Measurements from ENCODE around the gene CKM. TPM values are rescaled to one million over a fixed set of nuclear protein-coding genes. Genes with fewer than 3 reads are reported as not detected.
A peak's percentile ranks its signal among the peaks of the same experiment; 100 is the strongest.

The CKM gene
- 6,589 TPM for total RNA-seq
- long read RNA-seq, transcript CKM-201 (8 exons, 1,657 nt): major isoform, 23,449 of 27,489 reads
- long read RNA-seq, partial matches to known transcripts: 3,644 of 27,489 reads
- long read RNA-seq, other reads (novel, unspliced or antisense): 396 of 27,489 reads

DNA sequence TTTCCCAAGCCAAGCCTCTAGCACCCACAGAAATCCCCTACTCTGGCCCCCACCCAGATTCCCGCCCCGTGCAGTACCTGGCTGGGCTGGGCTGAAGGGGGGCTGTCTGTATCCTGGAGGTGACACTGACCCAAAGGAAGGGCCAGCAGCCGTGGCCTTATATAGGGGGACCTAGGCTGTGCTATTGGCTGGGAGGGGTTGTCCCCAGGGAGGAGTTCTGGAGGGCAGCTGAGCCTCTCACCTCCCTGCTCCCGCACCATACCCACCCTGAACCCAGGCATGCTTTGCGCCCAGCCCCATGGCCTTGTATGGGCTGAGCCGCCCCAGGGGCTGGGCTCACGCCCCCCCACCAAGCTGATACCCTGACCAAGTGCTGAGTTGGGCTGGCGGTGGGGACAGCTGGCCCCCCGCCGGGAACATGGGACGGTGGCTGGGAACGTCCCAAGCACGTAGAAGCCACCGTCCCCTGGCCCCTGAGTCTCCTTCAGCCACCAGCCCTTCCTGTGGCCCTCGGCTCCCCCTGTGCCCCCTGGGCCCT, at the start of gene CKM:
CKM (minus strand) TSS at position 132 of the 538 bp plus-strand sequence. CDS start 3,162 bp downstream, outside the sequence.
- ATAC-seq: peak; percentile 83
- intact Hi-C loops (cut with micrococcal nuclease): no loop called here
- peak; percentile 93 for DNase-seq

DNA sequence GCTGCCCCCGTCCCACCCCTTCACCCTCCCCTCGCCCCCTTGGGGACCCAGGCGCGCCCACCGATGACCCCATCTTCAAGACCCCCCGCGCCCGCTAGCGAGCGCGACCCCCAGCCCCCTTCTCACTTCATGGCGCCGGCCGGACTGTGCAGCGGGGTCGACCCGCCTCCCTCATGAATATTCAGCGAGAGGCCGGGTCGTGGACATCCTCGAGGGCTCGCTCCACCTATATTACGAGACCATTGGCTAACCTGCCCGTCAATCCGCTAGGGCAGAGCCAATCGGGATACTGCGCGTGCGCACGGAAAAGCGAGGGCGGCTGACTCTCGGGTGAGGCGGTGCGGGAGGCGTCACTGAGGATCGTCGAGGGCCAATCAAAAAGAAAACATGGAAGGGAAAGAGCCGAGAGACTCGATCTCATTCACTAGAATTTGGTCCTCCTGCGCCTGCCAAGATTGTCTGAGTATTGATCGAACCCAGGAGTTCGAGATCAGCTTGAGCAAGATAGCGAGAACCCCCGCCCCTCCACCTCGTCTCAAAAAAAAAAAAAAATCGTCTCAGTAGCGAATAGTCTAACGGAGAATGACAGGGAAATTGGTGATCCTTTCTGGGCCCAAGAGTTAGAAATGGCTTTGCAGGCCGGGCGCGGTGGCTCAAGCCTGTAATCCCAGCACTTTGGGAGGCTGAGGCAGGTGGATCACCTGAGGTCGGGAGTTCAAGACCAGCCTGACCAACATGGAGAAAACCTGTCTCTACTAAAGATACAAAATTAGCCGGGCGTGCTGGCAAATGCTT, 47.9 kb upstream of the CKM start, which contains the start of gene ERCC2:
ERCC2 (minus strand) TSS at position 164 of the 795 bp plus-strand sequence; CDS start at position 131, 33 bp downstream.
- DNase-seq: peak; percentile 98
- intact Hi-C loops (cut with micrococcal nuclease): no loop called here
- ATAC-seq: peak; percentile 98

DNA sequence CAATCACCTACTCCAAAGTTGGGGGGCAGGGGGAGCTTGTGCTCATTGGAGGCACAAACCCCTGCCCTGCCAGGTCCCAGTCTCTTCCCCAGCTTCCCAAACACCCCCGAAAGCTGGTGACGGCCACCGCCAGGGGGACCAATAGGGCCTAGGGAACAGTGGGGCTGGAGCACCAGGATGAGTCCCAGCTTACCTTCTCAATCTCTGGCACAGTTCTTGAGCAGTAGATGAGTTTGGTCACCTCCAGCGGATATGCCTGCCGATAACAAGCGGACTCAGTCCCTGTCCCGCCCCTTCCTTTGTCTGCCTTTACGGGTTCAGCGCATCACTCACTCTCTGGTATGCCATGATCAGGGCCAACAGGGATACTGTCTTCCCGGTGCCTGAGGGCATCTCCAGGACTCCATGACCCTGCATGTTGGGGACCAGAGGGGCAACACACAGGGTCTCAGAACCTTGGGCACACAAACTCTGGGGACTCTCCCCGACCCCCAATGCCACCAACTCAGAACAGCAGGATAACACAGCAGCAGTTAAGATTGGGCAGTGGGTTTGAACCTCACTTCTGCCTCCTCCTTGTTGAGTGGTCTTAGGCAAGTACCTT, 46.2 kb upstream of the CKM start:
- intact Hi-C loops (cut with micrococcal nuclease): no loop called here
- DNase-seq (no peak), ATAC-seq (no peak)

- no peak for ATAC-seq
- DNase-seq: no peak
- intact Hi-C loops (cut with micrococcal nuclease): no loop called here
Measured at GRCh38 chr19:45368127-45368526, 45.5 kb upstream of the CKM start.

DNA sequence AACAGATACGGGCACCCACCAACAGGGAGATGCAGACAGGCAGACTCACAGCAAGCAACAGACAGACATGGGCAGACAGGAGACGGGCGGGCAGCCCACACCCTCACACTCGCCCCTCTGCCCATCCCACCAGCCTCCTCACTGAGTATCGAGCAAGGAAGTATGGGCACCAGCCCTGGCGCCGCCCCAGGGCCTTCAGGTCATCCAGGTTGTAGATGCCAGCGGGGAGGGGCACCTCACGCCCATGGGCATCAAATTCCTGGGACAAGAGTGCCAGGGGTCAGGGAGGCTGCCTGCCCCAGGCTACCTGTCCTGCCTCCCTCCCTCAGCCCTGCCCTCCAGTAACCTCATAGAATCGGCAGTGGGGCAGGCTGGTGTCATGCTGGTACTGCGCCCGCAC, 42.0 kb upstream of the CKM start:
- ATAC-seq (no peak), DNase-seq (no peak)
- intact Hi-C loops (cut with micrococcal nuclease): no loop called here

DNA sequence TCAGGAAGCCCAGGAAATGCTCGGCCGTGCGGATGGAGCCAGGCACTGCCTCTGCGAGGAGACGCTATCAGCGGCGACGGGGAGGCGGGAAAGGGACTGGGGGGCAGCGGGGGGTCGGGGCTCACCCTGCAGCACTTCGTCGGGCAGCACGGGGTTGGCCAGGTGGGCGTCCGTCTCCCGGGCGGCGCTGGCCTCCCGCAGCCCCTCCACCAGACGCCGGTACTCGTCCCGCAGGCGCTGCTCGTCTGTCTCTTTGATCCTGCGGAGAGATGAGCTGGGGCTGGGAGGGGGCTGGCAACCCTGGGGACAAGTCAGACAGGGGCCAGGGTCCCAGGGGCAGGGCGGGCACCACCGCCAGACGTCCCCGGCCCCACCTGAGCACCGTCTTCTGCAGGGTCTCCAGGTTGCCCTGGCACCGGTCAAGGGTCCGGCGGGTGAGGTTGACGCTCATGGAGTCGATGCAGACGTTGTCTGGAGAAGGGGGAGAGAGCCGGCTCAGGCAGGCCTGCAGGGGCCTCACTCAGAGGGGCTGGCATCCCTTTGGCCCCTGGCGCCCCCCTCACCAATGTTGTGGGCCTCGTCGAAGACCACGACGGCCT, 41.3 kb upstream of the CKM start:
- intact Hi-C loops (cut with micrococcal nuclease): no loop called here
- DNase-seq: no peak
- no peak for ATAC-seq

- ATAC-seq (no peak), DNase-seq (no peak)
- intact Hi-C loops (cut with micrococcal nuclease): no loop called here
Measured at GRCh38 chr19:45362291-45362690, 39.6 kb upstream of the CKM start.

DNA sequence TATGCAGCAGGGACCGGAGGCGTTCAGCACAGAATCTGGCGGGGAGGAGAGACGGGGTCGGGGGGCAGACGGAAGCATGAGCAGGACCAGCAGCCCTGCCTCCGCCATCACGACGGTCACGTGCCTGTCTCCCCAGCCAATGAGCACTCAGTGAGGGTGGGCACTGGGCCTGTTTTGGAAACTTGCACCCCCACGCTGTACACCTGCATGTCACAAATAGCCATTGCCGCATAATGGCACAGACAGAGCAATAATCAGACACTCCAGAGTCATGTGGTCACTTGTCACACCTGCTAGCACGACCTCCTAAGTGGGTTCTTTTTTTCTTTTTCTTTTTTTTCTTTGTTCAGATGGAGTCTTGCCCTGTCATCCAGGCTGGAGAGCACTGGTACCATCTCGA, 38.9 kb upstream of the CKM start:
- no peak for ATAC-seq
- intact Hi-C loops (cut with micrococcal nuclease): no loop called here
- DNase-seq: no peak

- no peak for ATAC-seq
- no peak for DNase-seq
- intact Hi-C loops (cut with micrococcal nuclease): no loop called here
Measured at GRCh38 chr19:45358213-45358792, 35.6 kb upstream of the CKM start.

GRCh38 chr19:45357445-45357783, 34.7 kb upstream of the CKM start:
- intact Hi-C loops (cut with micrococcal nuclease): no loop called here
- ATAC-seq (no peak), DNase-seq (no peak)

DNA sequence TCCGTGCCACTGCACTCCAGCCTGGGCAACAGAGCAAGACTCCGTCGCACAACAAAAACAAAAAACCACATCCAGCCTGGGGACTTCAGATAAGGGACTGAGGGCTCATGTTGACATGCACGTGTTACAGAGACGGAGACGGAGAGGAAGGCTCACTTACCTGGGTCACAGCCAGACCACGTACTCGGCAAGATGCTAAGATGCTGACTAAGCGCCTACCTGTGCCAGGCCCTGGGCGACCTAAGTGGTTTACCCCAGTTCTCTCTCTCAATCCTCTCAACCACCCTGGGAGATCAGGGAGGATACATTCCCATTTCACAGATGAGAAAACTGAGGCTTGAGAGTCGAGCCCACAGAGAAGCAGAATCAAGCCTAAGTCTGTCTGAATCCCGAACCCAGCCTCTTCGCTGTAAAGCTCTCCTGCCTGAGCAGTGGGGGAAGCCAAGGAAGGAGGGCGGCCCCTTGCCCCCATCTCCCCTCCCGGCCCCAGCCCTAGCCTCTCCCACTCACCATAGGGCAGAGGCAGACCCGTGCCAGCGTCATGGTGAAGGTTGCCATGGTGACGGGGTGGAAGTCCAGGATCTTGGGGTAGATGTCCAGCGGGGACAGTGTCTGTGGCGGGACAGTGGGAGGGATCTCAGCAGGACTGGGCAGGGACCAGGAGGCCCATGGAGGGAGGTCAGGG, 34.2 kb upstream of the CKM start:
- ATAC-seq: no peak
- intact Hi-C loops (cut with micrococcal nuclease): no loop called here
- no peak for DNase-seq

- no peak for ATAC-seq
- no peak for DNase-seq
- intact Hi-C loops (cut with micrococcal nuclease): no loop called here
Measured at GRCh38 chr19:45355910-45356309, 33.2 kb upstream of the CKM start.

- intact Hi-C loops (cut with micrococcal nuclease): no loop called here
- ATAC-seq (no peak), DNase-seq (no peak)
Measured at GRCh38 chr19:45355402-45355801, 32.7 kb upstream of the CKM start.

GRCh38 chr19:45354241-45354842, 31.7 kb upstream of the CKM start:
- no peak for ATAC-seq
- no peak for DNase-seq
- intact Hi-C loops (cut with micrococcal nuclease): no loop called here

DNA sequence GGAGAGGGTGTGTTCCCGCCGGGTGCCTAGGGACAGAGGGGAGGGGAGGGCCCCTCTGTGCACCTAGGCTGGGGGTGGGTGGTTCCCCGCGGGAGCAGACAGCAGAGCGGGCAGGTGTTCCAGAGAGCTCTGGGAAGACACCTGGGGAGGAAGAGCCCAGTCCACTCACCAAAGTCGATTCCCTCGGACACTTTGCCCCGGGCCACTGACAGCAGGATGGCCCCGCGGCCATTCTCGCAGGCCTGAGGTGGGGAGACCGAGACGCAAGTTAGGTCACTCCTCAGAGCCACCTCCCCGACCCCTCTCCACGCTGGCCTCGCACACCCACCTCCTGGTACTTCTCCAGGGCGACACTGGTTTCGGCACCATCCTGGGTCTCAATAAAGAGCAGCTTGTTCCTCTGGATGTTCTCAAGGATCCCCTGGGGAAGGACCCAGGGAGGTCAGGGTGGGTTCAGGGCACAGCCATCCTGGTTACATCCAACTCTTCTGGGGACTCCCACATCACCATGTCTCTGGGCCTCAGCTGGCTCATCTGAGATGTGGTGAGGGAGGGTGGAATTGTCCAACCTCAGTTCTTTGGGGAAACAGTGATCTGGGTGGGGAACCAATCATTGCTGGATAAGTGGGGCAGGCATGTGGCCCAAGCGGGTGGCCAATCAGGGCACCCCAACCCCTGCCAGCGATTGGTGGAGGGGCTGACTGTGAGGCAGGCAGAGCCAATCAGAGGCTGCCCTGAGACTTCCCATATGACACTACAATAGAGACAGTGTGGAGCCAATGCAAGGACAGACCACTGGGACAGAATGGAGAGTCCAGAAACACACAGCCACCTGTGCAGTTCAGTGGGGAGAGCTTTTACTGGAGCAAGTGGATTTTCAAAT, 30.5 kb upstream of the CKM start:
- ATAC-seq (no peak), DNase-seq (no peak)
- intact Hi-C loops (cut with micrococcal nuclease): no loop called here

DNA sequence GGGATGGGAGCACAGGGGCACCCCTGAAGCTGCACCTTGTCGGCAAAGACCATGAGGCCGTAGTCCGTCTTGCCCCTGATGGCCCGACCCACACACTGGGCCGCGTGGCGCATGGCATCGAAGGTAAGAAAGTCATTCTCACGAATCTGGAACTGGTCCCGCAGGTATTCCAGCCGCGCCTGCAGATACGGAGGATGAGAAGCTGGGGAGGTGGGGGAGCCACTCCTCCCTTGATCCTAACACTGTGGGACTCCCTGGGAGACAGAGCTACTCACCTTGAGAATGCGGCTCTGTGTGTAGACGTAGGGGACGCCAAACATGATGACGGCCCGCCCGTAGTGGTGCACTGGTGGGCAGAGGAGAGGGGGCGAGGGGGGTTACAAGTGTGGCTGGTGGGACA, 29.8 kb upstream of the CKM start:
- no peak for DNase-seq
- intact Hi-C loops (cut with micrococcal nuclease): no loop called here
- no peak for ATAC-seq

- DNase-seq (no peak), ATAC-seq (no peak)
- intact Hi-C loops (cut with micrococcal nuclease): no loop called here
Measured at GRCh38 chr19:45352062-45352461, 29.4 kb upstream of the CKM start.

DNA sequence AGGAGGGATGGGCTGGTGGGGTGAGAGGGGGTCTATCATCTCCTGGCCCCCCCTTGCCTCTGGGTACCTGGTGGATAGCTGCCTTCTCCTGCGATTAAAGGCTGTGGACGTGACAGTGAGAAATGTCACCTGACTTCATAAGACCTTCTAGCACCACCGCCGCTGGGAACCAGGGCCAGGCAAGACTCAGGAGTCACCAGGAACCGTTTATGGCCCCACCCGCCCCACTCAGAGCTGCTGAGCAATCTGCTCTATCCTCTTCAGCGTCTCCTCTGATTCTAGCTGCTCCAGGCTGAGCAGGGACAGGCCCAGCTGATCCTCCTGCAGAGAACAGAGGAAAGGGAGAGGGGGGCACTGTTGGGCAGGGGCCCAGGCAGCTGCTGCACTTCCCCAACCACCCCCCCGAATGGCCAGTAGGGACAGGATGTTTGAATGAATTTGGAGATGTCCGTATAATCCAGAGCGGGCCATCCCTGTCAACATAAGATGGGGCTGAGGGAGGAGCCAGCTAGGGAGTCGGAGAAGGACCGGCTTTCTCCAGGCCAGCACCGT, 28.8 kb upstream of the CKM start:
- DNase-seq (no peak), ATAC-seq (no peak)
- intact Hi-C loops (cut with micrococcal nuclease): no loop called here
